HUDEP-2 (cell line): ENCODE measurements around the gene OR2B3.
"Not testable (repeated sequence)": the region's sequence is repeated elsewhere in the genome, so short reads cannot be mapped to it uniquely, and the experiment has no call there.

Experiments used
- DNase-seq, 76 experiments: peaks; one replicate each; lab custom pipeline; 2025; ENCODE audit not compliant: unreplicated experiment in 76 of 76; lab: John Stamatoyannopoulos, UW

Gene OR2B3, protein sequence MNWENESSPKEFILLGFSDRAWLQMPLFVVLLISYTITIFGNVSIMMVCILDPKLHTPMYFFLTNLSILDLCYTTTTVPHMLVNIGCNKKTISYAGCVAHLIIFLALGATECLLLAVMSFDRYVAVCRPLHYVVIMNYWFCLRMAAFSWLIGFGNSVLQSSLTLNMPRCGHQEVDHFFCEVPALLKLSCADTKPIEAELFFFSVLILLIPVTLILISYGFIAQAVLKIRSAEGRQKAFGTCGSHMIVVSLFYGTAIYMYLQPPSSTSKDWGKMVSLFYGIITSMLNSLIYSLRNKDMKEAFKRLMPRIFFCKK

GRCh38 chr6:29087213-29087612 lies at the start of gene OR2B3:
TSS of gene OR2B3 (minus strand) at chr6:29087313. CDS start at chr6:29087248, 65 bp downstream.
- DNase-seq: no peak

DNA sequence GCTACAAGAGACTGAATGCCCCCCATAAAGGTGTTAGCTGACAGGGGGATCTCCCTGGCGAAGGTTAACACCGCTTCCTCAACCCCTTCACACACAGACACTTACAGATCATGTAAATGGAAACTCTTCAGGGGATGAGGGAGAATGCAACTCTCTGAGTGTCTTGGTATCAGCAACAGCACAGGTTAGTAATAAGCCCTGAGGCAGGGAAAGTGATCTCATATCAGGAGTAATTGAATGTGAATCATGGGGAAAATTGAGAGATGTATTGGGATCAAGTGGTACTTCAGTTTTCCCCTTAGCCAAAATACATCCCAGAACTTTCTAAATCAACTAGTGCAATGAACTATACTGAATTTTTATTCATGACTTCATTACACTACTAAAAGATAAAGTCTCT lies 44.6 kb upstream of the OR2B3 start:
- no peak for DNase-seq

- DNase-seq: no peak
Observed at GRCh38 chr6:29130644-29131043, 43.5 kb upstream of the OR2B3 start.

DNA sequence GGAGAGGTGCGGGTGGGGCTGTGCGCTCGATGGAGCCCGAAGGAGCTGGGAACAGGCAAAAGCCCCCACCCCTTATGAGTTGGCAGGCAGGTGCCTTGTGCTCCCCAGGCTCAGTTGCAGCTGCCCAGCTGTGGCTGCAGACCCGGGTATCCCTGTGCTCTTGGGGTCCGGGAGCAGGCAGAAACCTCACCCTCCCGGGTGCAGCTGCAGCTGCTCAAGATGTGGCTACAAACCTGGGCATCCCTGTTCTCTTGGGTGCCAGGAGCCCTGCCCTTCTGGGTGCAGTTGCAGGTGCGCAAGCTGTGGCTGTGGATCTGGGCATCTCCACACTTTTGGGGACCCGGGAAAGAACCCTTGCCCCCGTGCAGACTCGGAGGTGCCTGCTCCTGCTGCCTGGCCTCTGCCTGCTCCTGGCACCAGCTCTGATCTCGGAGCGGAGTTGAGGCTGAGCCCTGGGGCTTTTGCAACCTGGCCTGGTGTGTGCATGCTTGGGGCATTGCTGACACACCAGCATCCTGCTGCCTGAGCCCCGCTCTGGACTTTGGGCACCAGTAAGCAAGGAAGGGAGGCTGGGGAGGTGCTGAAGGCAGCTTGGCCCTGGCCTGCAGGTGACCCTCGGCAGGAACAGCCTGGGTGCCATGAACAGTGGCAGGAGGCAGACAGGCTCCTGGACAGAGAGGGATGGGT lies 42.4 kb upstream of the OR2B3 start:
- no peak for DNase-seq

DNA sequence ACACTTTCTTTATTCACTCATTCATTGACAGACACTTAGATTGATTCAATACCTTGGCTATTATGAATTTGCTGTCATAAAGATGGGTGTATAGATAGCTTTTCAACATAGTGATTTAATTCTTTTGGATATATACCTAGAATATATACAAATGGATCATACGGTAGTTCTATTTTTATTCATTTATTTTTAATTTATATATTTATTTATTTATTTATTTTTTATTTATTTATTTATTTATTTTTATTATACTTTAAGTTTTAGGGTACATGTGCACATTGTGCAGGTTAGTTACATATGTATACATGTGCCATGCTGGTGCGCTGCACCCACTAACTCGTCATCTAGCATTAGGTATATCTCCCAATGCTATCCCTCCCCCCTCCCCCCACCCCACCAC lies 27.9 kb upstream of the OR2B3 start:
- not testable (repeated sequence) for DNase-seq

- peak in 16 of 76 experiments; percentile 6 to 52 (median 13) for DNase-seq
Observed at GRCh38 chr6:29112135-29112534, 25.0 kb upstream of the OR2B3 start.

DNA sequence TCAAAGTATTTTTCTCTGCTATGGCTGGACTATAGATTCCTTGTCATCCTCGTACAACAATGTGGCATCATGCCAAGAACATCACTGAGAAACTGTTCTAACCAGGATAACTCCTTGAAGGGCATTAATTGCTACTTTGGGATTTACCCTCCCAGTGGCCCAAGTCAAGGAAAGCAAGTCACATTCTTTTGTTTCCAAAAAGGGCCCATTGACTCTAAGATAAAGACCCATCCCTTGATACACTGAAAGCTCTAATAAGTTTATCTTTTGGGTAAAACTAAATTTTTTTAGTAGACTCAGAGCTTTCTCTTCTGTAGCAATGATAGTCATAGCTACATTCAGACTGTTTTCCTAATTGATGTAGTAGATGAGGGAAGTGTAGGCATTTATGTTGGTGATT lies 20.6 kb upstream of the OR2B3 start, which contains the start of gene OR2J3:
OR2J3 (plus strand) TSS at position 301 of the 400 bp plus-strand sequence. CDS start 3,833 bp downstream, outside the sequence.
- DNase-seq: no peak

GRCh38 chr6:29099190-29099589 lies 12.1 kb upstream of the OR2B3 start, which contains the start of gene OR2J1:
TSS of gene OR2J1 (plus strand) at chr6:29099490. CDS start at chr6:29100943, 1,453 bp downstream.
- DNase-seq: no peak

- DNase-seq: no peak
Observed at GRCh38 chr6:29097803-29098202, 10.7 kb upstream of the OR2B3 start.

DNA sequence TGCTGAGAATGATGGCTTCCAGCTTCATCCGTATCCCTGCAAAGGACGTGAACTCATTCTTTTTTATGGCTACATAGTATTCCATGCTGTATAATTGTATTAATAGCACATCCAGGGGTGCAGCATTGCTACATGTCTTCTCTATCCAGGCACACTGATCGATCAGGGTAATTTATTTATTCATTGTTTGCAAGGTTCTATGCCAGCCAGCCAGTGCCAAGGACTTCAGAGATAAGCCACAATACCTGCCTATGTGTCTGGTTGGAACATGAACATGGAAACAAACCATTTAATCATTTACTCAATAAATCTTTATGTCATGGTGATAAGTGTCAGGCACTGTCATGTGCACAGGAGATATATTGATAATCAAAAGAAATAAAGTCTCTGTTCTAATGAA lies 5.8 kb upstream of the OR2B3 start:
- no peak for DNase-seq

DNA sequence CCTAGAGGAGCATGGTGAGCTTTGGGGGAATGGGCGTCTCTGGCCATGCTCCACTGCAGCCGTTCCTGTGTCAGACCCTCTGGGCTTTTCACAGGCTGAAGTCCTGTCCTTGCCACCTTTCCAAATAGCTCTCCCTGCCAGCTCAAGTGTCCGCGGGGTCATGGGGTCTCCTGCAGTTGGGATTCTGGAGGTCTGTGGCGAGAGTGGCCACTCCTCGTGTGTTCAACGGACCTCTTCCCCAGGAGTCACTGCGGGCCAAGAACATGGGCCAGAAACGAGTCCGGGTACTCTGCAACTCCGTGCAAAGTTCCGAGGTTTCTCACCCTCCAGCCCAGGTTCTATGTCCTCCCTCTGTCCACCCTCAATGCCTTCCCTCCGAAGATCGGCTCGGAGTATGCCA lies 4.7 kb downstream of the OR2B3 start:
- DNase-seq: no peak

GRCh38 chr6:29081312-29081711 lies 5.8 kb downstream of the OR2B3 start:
- DNase-seq: no peak

- DNase-seq: no peak
Observed at GRCh38 chr6:29079203-29079602, 7.9 kb downstream of the OR2B3 start.

DNA sequence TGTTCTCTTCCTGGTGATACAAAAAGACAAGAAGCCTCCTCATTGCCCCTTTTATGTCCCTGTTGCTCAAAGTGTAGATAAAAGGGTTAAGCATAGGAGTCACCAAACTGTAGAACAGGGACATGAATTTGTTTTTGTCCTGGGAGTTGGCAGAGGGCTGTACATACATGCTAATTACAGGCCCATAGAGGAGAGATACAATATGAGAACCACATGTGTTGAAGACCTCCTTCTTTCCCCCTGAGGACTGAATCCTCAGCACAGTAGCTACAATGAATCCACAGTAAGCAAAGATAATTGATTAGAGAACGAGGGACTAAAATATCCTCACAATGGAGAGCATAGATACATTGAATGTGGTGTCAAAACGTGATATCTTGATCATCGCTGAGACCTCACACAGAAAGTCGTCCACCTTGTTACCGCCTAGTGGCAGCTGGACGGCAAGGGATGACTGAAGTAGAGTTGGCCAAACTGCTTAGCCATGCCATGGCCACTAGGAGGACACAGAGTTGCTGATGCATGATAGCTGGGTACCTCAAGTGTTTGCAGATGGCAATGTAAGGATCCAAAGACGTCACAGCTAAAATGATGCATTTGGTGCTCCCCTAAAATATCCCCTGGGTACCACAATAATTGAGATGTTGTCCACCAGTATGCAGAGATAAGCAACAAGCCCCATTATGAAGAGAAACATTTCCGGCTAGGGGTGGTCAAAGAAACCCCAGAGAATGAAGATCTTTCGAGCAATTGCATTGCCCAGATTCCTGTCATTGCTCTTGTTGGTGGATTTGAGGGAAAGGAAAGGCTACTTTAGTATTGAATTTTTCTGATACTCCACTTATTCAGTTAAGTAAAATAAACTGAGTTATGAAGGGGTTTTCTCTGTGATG lies 15.0 kb downstream of the OR2B3 start:
- DNase-seq: peak in 46 of 76 experiments; percentile 3 to 76 (median 37)

GRCh38 chr6:29051680-29052079 lies 35.4 kb downstream of the OR2B3 start:
- DNase-seq: no peak

DNA sequence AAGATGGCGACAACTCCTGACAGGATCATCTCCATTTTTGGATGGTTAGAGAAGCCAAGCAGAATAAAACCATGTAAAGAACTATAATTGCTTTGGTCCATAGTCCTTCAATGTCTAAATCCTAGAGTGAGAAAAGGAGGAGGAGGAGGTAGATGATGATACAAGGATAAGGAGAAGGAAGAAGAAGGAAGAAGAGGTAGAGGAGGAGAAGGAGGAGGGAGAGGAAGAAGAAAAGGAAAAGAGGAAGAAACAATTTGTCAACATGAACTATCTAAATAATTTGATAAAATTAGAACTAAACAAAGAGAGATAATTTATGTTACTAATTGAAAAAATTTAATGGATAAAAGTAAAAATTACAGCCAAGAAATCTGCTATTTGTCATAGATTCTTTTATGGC lies 42.0 kb downstream of the OR2B3 start, which contains the start of gene OR2W1:
OR2W1 (minus strand) TSS at position 101 of the 400 bp plus-strand sequence; CDS start at position 101, 0 bp downstream.
- no peak for DNase-seq
